HepG2 (cell line): ENCODE measurements around the gene GINM1. TPM values are rescaled to one million over a fixed set of nuclear protein-coding genes. Genes with fewer than 3 reads are reported as not detected.
A peak's percentile ranks its signal among the peaks of the same experiment; 100 is the strongest.

Experiments
- NAIF1 ChIP-seq: sonication (generic); formaldehyde crosslinking; IDR thresholded peaks from 2 replicates; pipeline ENCODE4 v1.5.0; 2020; ENCODE audit warnings: mild to moderate bottlenecking, missing genetic modification reagents, borderline replicate concordance
- PPARG ChIP-seq: conservative IDR thresholded peaks from 2 replicates; pipeline ENCODE4 v1.6.1; 2016; ENCODE audit warnings: missing biosample characterization, missing genetic modification reagents
- SMAD3 ChIP-seq: sonication (generic); formaldehyde crosslinking; IDR thresholded peaks from 2 replicates; pipeline ENCODE4 v1.4.0; 2020; ENCODE audit warnings: missing genetic modification reagents
- SOX5 ChIP-seq: IDR thresholded peaks from 2 replicates; pipeline ENCODE4 v1.6.1; 2016; ENCODE audit warnings: borderline replicate concordance
- SP5 ChIP-seq: IDR thresholded peaks from 2 replicates; pipeline ENCODE4 v1.6.1; 2016; ENCODE audit warnings: low read depth, borderline replicate concordance
- YEATS4 ChIP-seq: sonication (generic); formaldehyde crosslinking; IDR thresholded peaks from 2 replicates; pipeline ENCODE4 v1.4.0; 2020; ENCODE audit warnings: missing genetic modification reagents, borderline replicate concordance
- ZNF101 ChIP-seq: sonication (generic); formaldehyde crosslinking; IDR thresholded peaks from 2 replicates; pipeline ENCODE4 v1.4.0; 2020; ENCODE audit warnings: mild to moderate bottlenecking, low read depth, missing genetic modification reagents, borderline replicate concordance
- ZNF567 ChIP-seq: sonication (generic); formaldehyde crosslinking; IDR thresholded peaks from 2 replicates; pipeline ENCODE4 v1.8.1; 2023; ENCODE audit warnings: mild to moderate bottlenecking, missing genetic modification reagents, borderline replicate concordance
- ZNF614 ChIP-seq: IDR thresholded peaks from 2 replicates; pipeline ENCODE4 v1.6.1; 2018; ENCODE audit warnings: missing biosample characterization, missing genetic modification reagents, inconsistent platforms, borderline replicate concordance
- ZNF670 ChIP-seq: sonication (generic); formaldehyde crosslinking; IDR thresholded peaks from 2 replicates; pipeline ENCODE4 v1.8.0; 2022; ENCODE audit warnings: mild to moderate bottlenecking, missing genetic modification reagents, borderline replicate concordance
- ZNF841 ChIP-seq: sonication (generic); formaldehyde crosslinking; IDR thresholded peaks from 2 replicates; pipeline ENCODE4 v1.8.1; 2023; ENCODE audit warnings: missing genetic modification reagents, borderline replicate concordance
- polyA plus RNA-seq, 8 experiments: library from polyadenylated mRNA; depleted of rRNA in 3 of 8; stranded (reverse) in 7 of 8; unstranded in 1 of 8; fragments of >200 nt; fragmentation: Illumina TruSeq in 4 of 8; extraction: Trizol in 4 of 8; gene quantifications; 2 replicates each; pipeline versions ENCODE4 v1.2.1 to v1.2.3, GENCODE V29; 2011 to 2016; ENCODE audit warnings: low read depth in 4 of 8, missing spikeins in 1 of 8, mixed read lengths in 1 of 8; ENCODE audit not compliant: insufficient read depth in 1 of 8
- total RNA-seq, 5 experiments: library from RNA; depleted of rRNA; stranded (reverse); fragments of >200 nt; fragmentation: Illumina TruSeq; extraction: Trizol; gene quantifications; 2 replicates each; pipeline ENCODE4 v1.2.3, GENCODE V29; 2016; ENCODE audit warnings: low read depth in 1 of 5
- TF ChIP-seq, protein P1 (sequence below): sonication (generic); formaldehyde crosslinking; IDR thresholded peaks from 2 replicates; pipeline ENCODE4 v1.5.0; 2020; ENCODE audit warnings: mild to moderate bottlenecking, missing genetic modification reagents
- TF ChIP-seq, protein P2 (sequence below): sonication (generic); formaldehyde crosslinking; IDR thresholded peaks from 2 replicates; pipeline ENCODE4 v1.4.0; 2020; ENCODE audit warnings: mild to moderate bottlenecking, missing genetic modification reagents
- TF ChIP-seq, protein P3 (sequence below), 2 experiments: fragments of 450-650 bp in 1 of 2; sonication (generic) in 1 of 2; formaldehyde crosslinking in 1 of 2; IDR thresholded peaks; 2 replicates each; pipeline versions ENCODE4 v1.6.1 to v1.8.0; 2016 to 2022; ENCODE audit warnings: antibody characterized with exemption in 1 of 2, mild to moderate bottlenecking in 1 of 2, missing genetic modification reagents in 1 of 2

GINM1 gene
- total and polyA plus RNA-seq, 2 of the 13 experiments (the other 11 are each of a cell fraction or from before 2014, with no cell fraction given), result 19.4 to 27.5 TPM

- TF ChIP-seq, protein P1, sequence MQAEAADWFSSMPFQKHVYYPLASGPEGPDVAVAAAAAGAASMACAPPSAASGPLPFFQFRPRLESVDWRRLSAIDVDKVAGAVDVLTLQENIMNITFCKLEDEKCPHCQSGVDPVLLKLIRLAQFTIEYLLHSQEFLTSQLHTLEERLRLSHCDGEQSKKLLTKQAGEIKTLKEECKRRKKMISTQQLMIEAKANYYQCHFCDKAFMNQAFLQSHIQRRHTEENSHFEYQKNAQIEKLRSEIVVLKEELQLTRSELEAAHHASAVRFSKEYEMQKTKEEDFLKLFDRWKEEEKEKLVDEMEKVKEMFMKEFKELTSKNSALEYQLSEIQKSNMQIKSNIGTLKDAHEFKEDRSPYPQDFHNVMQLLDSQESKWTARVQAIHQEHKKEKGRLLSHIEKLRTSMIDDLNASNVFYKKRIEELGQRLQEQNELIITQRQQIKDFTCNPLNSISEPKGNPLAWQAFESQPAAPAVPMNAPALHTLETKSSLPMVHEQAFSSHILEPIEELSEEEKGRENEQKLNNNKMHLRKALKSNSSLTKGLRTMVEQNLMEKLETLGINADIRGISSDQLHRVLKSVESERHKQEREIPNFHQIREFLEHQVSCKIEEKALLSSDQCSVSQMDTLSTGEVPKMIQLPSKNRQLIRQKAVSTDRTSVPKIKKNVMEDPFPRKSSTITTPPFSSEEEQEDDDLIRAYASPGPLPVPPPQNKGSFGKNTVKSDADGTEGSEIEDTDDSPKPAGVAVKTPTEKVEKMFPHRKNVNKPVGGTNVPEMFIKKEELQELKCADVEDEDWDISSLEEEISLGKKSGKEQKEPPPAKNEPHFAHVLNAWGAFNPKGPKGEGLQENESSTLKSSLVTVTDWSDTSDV (CRISPR knock-in tag), result peak; percentile 92
- TF ChIP-seq SOX5 (CRISPR knock-in tag) (peak; percentile 1; the same call in 1 of the 2 replicates), ZNF614 (CRISPR knock-in tag) (peak; percentile 27; the same call in 1 of the 2 replicates), NAIF1 (CRISPR knock-in tag) (no peak; the same call in 1 of the 2 replicates), SP5 (CRISPR knock-in tag) (no peak), SMAD3 (CRISPR knock-in tag) (no peak), YEATS4 (CRISPR knock-in tag) (no peak; the same call in 1 of the 2 replicates), ZNF670 (0 out of 2 replicates have a peak, but pooled peaks have one; percentile 77), ZNF567 (no peak; the same call in 1 of the 2 replicates), ZNF101 (CRISPR knock-in tag) (0 out of 2 replicates have a peak, but pooled peaks have one; percentile 48), PPARG (no peak; the same call in 1 of the 2 replicates), ZNF841 (CRISPR knock-in tag) (no peak)
- TF ChIP-seq, protein P2, sequence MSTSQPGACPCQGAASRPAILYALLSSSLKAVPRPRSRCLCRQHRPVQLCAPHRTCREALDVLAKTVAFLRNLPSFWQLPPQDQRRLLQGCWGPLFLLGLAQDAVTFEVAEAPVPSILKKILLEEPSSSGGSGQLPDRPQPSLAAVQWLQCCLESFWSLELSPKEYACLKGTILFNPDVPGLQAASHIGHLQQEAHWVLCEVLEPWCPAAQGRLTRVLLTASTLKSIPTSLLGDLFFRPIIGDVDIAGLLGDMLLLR, result 0 out of 2 replicates have a peak, but pooled peaks have one; percentile 26
- TF ChIP-seq, protein P3, sequence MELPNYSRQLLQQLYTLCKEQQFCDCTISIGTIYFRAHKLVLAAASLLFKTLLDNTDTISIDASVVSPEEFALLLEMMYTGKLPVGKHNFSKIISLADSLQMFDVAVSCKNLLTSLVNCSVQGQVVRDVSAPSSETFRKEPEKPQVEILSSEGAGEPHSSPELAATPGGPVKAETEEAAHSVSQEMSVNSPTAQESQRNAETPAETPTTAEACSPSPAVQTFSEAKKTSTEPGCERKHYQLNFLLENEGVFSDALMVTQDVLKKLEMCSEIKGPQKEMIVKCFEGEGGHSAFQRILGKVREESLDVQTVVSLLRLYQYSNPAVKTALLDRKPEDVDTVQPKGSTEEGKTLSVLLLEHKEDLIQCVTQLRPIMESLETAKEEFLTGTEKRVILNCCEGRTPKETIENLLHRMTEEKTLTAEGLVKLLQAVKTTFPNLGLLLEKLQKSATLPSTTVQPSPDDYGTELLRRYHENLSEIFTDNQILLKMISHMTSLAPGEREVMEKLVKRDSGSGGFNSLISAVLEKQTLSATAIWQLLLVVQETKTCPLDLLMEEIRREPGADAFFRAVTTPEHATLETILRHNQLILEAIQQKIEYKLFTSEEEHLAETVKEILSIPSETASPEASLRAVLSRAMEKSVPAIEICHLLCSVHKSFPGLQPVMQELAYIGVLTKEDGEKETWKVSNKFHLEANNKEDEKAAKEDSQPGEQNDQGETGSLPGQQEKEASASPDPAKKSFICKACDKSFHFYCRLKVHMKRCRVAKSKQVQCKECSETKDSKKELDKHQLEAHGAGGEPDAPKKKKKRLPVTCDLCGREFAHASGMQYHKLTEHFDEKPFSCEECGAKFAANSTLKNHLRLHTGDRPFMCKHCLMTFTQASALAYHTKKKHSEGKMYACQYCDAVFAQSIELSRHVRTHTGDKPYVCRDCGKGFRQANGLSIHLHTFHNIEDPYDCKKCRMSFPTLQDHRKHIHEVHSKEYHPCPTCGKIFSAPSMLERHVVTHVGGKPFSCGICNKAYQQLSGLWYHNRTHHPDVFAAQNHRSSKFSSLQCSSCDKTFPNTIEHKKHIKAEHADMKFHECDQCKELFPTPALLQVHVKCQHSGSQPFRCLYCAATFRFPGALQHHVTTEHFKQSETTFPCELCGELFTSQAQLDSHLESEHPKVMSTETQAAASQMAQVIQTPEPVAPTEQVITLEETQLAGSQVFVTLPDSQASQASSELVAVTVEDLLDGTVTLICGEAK (IDR thresholded peaks at IDR 0.05), result no peak
- TF ChIP-seq, protein P3 (CRISPR knock-in tag; IDR thresholded peaks at IDR 0.05), result peak; percentile 88
Measured at GRCh38 chr6:149566410-149567193, 427 bp downstream of the GINM1 start (continued).
